Hematopoietic multipotent progenitor cell (in vitro differentiated cells): ENCODE measurements around the gene SCGB3A1. TPM values are rescaled to one million over a fixed set of nuclear protein-coding genes. Genes with fewer than 3 reads are reported as not detected.
A peak's percentile ranks its signal among the peaks of the same experiment; 100 is the strongest.

Source experiments
- DNase-seq, 3 donors: peaks; one replicate each; pipeline ENCODE4 v3.0.0-alpha.2; 2011 to 2015; ENCODE audit warnings: low read depth in 2 of 3, low spot score in 2 of 3
- total RNA-seq: library from RNA; depleted of rRNA; stranded (reverse); fragments of >200 nt; gene quantifications from one replicate; pipeline ENCODE4 v1.2.3, GENCODE V29; 2012

Gene SCGB3A1
- not detected for total RNA-seq

GRCh38 chr5:180591311-180591887, at the start of gene SCGB3A1:
Gene SCGB3A1 (minus strand): TSS chr5:180591499. CDS start chr5:180591462, 37 bp downstream.
- peak in 2 of 3 donors; percentile 23 to 48 for DNase-seq

GRCh38 chr5:180640611-180640860, 49.2 kb upstream of the SCGB3A1 start:
- no peak for DNase-seq

- no peak for DNase-seq
These were observed 48.7 kb upstream of the SCGB3A1 start for GRCh38 chr5:180639741-180640610.

- DNase-seq = no peak
These were observed 48.0 kb upstream of the SCGB3A1 start for GRCh38 chr5:180639287-180639686.

GRCh38 chr5:180637962-180638680, 46.8 kb upstream of the SCGB3A1 start:
- no peak for DNase-seq

GRCh38 chr5:180636403-180637075, 45.2 kb upstream of the SCGB3A1 start:
- no peak for DNase-seq

- DNase-seq = no peak
These were observed 44.7 kb upstream of the SCGB3A1 start for GRCh38 chr5:180636016-180636402.

GRCh38 chr5:180633283-180634177, 42.2 kb upstream of the SCGB3A1 start:
- DNase-seq = no peak

GRCh38 chr5:180632768-180633167, 41.5 kb upstream of the SCGB3A1 start:
- no peak for DNase-seq

- no peak for DNase-seq
These were observed 40.5 kb upstream of the SCGB3A1 start for GRCh38 chr5:180631549-180632383.

- DNase-seq = no peak
These were observed 39.1 kb upstream of the SCGB3A1 start for GRCh38 chr5:180630426-180630825.

- no peak for DNase-seq
These were observed 38.6 kb upstream of the SCGB3A1 start for GRCh38 chr5:180629831-180630382.

GRCh38 chr5:180628827-180629750, 37.8 kb upstream of the SCGB3A1 start:
- DNase-seq = no peak

GRCh38 chr5:180628211-180628610, 36.9 kb upstream of the SCGB3A1 start:
- no peak for DNase-seq

- DNase-seq = no peak
These were observed 36.3 kb upstream of the SCGB3A1 start for GRCh38 chr5:180627386-180628120.

GRCh38 chr5:180626661-180627385, 35.5 kb upstream of the SCGB3A1 start:
- DNase-seq = no peak
